ENCODE results near the gene CHD2.

CHD2 gene

GRCh38 chr15:92934716-92935115 lies 34.6 kb downstream of the CHD2 start:
- Histone ChIP-seq H3K14ac (ENCODE audit: low read length) (no peak overlapping the region), H3K4ac (ENCODE audit: low read depth, low read length) (no peak overlapping the region), H4K8ac (ENCODE audit: low read depth, low read length) (no peak overlapping the region), H3K4me2 (ENCODE audit: low read length) (no peak overlapping the region), H3K79me2 (ENCODE audit: control insufficient read depth, insufficient read depth, low read length, poor library complexity) (no peaks in the 10 kb centered on the region), H3K4me3 (ENCODE audit: low read depth, low read length) (no peak overlapping the region), H3K18ac (ENCODE audit: low read length) (no peak overlapping the region), H4K12ac (ENCODE audit: low read depth, low read length) (no peak overlapping the region), H4K91ac (ENCODE audit: low read depth, low read length) (no peak overlapping the region), H3K9ac (ENCODE audit: low read length) (no peak overlapping the region), H2AK5ac (ENCODE audit: low read length) (no peak overlapping the region), H2BK120ac (ENCODE audit: insufficient read depth, low read length, poor library complexity) (no peak overlapping the region), H3K79me1 (ENCODE audit: low read length) (peaks cover 1% of the 10 kb centered on the region), H3K9me3 (ENCODE audit: insufficient read depth, low read depth, low read length) (no peaks in the 10 kb centered on the region), H3K27ac (ENCODE audit: low read depth, low read length) (no peak overlapping the region), H3K23ac (ENCODE audit: low read length) (no peak overlapping the region), H3K36me3 (ENCODE audit: control insufficient read depth in 1 of 2, insufficient read depth in 2 of 2, low read length in 2 of 2) (peaks cover 22 to 41% of the 10 kb centered on the region in 2 experiments), H3K27me3 (ENCODE audit: insufficient read depth, low read length) (no peaks in the 10 kb centered on the region), H2AFZ (ENCODE audit: insufficient read depth, low read length, poor library complexity) (no peak overlapping the region), H2BK5ac (ENCODE audit: low read depth, low read length, poor library complexity) (no peak overlapping the region), H3K4me1 (ENCODE audit: control insufficient read depth in 1 of 2, insufficient read depth in 2 of 2, low read length in 2 of 2) (peaks cover 8 to 19% of the 10 kb centered on the region in 2 experiments), H2BK12ac (ENCODE audit: low read length) (no peak overlapping the region)
- no CpG with 5 or more reads among the region's 6 CpGs for WGBS (ENCODE audit: extremely low coverage, insufficient coverage, insufficient read length)
- peak in 1 of 2 donors; percentile 62 for DNase-seq

GRCh38 chr15:92936138-92936537 lies 36.0 kb downstream of the CHD2 start:
- Histone ChIP-seq H3K18ac (ENCODE audit: low read length) (no peak overlapping the region), H3K4me3 (ENCODE audit: low read depth, low read length) (no peak overlapping the region), H4K8ac (ENCODE audit: low read depth, low read length) (no peak overlapping the region), H2BK120ac (ENCODE audit: insufficient read depth, low read length, poor library complexity) (no peak overlapping the region), H2BK12ac (ENCODE audit: low read length) (no peak overlapping the region), H3K23ac (ENCODE audit: low read length) (no peak overlapping the region), H3K79me1 (ENCODE audit: low read length) (peaks cover 1% of the 10 kb centered on the region), H3K36me3 (ENCODE audit: control insufficient read depth in 1 of 2, insufficient read depth in 2 of 2, low read length in 2 of 2) (peaks cover 28 to 45% of the 10 kb centered on the region in 2 experiments), H3K27me3 (ENCODE audit: insufficient read depth, low read length) (no peaks in the 10 kb centered on the region), H2BK5ac (ENCODE audit: low read depth, low read length, poor library complexity) (no peak overlapping the region), H4K12ac (ENCODE audit: low read depth, low read length) (no peak overlapping the region), H3K9me3 (ENCODE audit: insufficient read depth, low read depth, low read length) (no peaks in the 10 kb centered on the region), H3K4ac (ENCODE audit: low read depth, low read length) (no peak overlapping the region), H3K27ac (ENCODE audit: low read depth, low read length) (peak overlapping the region; percentile 34), H3K4me2 (ENCODE audit: low read length) (no peak overlapping the region), H2AFZ (ENCODE audit: insufficient read depth, low read length, poor library complexity) (no peak overlapping the region), H4K91ac (ENCODE audit: low read depth, low read length) (no peak overlapping the region), H2AK5ac (ENCODE audit: low read length) (no peak overlapping the region), H3K9ac (ENCODE audit: low read length) (no peak overlapping the region), H3K79me2 (ENCODE audit: control insufficient read depth, insufficient read depth, low read length, poor library complexity) (no peaks in the 10 kb centered on the region), H3K4me1 (ENCODE audit: control insufficient read depth in 1 of 2, insufficient read depth in 2 of 2, low read length in 2 of 2) (peaks cover 4 to 8% of the 10 kb centered on the region in 2 experiments), H3K14ac (ENCODE audit: low read length) (no peak overlapping the region)
- WGBS (ENCODE audit: extremely low coverage, insufficient coverage, insufficient read length), result no CpG with 5 or more reads among the region's 2 CpGs
- no peak for DNase-seq

- Histone ChIP-seq H2BK120ac (ENCODE audit: insufficient read depth, low read length, poor library complexity) (no peak overlapping the region), H3K9ac (ENCODE audit: low read length) (no peak overlapping the region), H3K4me2 (ENCODE audit: low read length) (no peak overlapping the region), H2AK5ac (ENCODE audit: low read length) (no peak overlapping the region), H3K4me1 (ENCODE audit: control insufficient read depth in 1 of 2, insufficient read depth in 2 of 2, low read length in 2 of 2) (peaks cover 4 to 8% of the 10 kb centered on the region in 2 experiments), H3K23ac (ENCODE audit: low read length) (no peak overlapping the region), H4K91ac (ENCODE audit: low read depth, low read length) (no peak overlapping the region), H2BK12ac (ENCODE audit: low read length) (no peak overlapping the region), H2BK5ac (ENCODE audit: low read depth, low read length, poor library complexity) (peak overlapping the region; percentile 31), H4K12ac (ENCODE audit: low read depth, low read length) (no peak overlapping the region), H4K8ac (ENCODE audit: low read depth, low read length) (no peak overlapping the region), H3K4me3 (ENCODE audit: low read depth, low read length) (no peak overlapping the region), H3K36me3 (ENCODE audit: control insufficient read depth in 1 of 2, insufficient read depth in 2 of 2, low read length in 2 of 2) (peaks cover 26 to 42% of the 10 kb centered on the region in 2 experiments), H3K4ac (ENCODE audit: low read depth, low read length) (no peak overlapping the region), H3K27me3 (ENCODE audit: insufficient read depth, low read length) (no peaks in the 10 kb centered on the region), H3K9me3 (ENCODE audit: insufficient read depth, low read depth, low read length) (no peaks in the 10 kb centered on the region), H3K79me1 (ENCODE audit: low read length) (no peaks in the 10 kb centered on the region), H3K18ac (ENCODE audit: low read length) (no peak overlapping the region), H3K79me2 (ENCODE audit: control insufficient read depth, insufficient read depth, low read length, poor library complexity) (no peaks in the 10 kb centered on the region), H3K14ac (ENCODE audit: low read length) (no peak overlapping the region), H3K27ac (ENCODE audit: low read depth, low read length) (no peak overlapping the region), H2AFZ (ENCODE audit: insufficient read depth, low read length, poor library complexity) (no peak overlapping the region)
- WGBS (ENCODE audit: extremely low coverage, insufficient coverage, insufficient read length), result no CpG with 5 or more reads among the region's 2 CpGs
- no peak for DNase-seq
Measured at GRCh38 chr15:92936693-92937092, 36.6 kb downstream of the CHD2 start.

GRCh38 chr15:92937901-92938300 lies 37.8 kb downstream of the CHD2 start:
- H3K23ac ChIP-seq (ENCODE audit: low read length), result no peak overlapping the region
- no peak overlapping the region for H2BK12ac ChIP-seq (ENCODE audit: low read length)
- H3K27me3 ChIP-seq (ENCODE audit: insufficient read depth, low read length), result no peaks in the 10 kb centered on the region
- no peak overlapping the region for H3K27ac ChIP-seq (ENCODE audit: low read depth, low read length)
- H3K9me3 ChIP-seq (ENCODE audit: insufficient read depth, low read depth, low read length), result no peaks in the 10 kb centered on the region
- no peak overlapping the region for H4K12ac ChIP-seq (ENCODE audit: low read depth, low read length)
- H3K4me2 ChIP-seq (ENCODE audit: low read length), result no peak overlapping the region
- no peak overlapping the region for H3K4me3 ChIP-seq (ENCODE audit: low read depth, low read length)
- no peak overlapping the region for H2AFZ ChIP-seq (ENCODE audit: insufficient read depth, low read length, poor library complexity)
- peaks cover 4 to 10% of the 10 kb centered on the region in 2 experiments for H3K4me1 ChIP-seq (ENCODE audit: control insufficient read depth in 1 of 2, insufficient read depth in 2 of 2, low read length in 2 of 2)
- H3K79me1 ChIP-seq (ENCODE audit: low read length), result no peaks in the 10 kb centered on the region
- H3K36me3 ChIP-seq (ENCODE audit: control insufficient read depth in 1 of 2, insufficient read depth in 2 of 2, low read length in 2 of 2), result peaks cover 19 to 33% of the 10 kb centered on the region in 2 experiments
- no peak overlapping the region for H3K18ac ChIP-seq (ENCODE audit: low read length)
- no peak overlapping the region for H4K8ac ChIP-seq (ENCODE audit: low read depth, low read length)
- no peaks in the 10 kb centered on the region for H3K79me2 ChIP-seq (ENCODE audit: control insufficient read depth, insufficient read depth, low read length, poor library complexity)
- no peak overlapping the region for H4K91ac ChIP-seq (ENCODE audit: low read depth, low read length)
- no peak overlapping the region for H2BK120ac ChIP-seq (ENCODE audit: insufficient read depth, low read length, poor library complexity)
- no peak overlapping the region for H3K9ac ChIP-seq (ENCODE audit: low read length)
- H2AK5ac ChIP-seq (ENCODE audit: low read length), result no peak overlapping the region
- no peak for DNase-seq
- H2BK5ac ChIP-seq (ENCODE audit: low read depth, low read length, poor library complexity), result no peak overlapping the region
- no peak overlapping the region for H3K14ac ChIP-seq (ENCODE audit: low read length)
- no peak overlapping the region for H3K4ac ChIP-seq (ENCODE audit: low read depth, low read length)

All from trophoblast cell (in vitro differentiated cells and primary cell).